ENCODE measurements around the gene TP53RK. TPM values are rescaled to one million over a fixed set of nuclear protein-coding genes. Genes with fewer than 3 reads are reported as not detected.

The TP53RK gene
- total and polyA plus RNA-seq, 2 of the 4 experiments (the other 2 are of a cell fraction): 8.7 to 10.6 TPM

DNA sequence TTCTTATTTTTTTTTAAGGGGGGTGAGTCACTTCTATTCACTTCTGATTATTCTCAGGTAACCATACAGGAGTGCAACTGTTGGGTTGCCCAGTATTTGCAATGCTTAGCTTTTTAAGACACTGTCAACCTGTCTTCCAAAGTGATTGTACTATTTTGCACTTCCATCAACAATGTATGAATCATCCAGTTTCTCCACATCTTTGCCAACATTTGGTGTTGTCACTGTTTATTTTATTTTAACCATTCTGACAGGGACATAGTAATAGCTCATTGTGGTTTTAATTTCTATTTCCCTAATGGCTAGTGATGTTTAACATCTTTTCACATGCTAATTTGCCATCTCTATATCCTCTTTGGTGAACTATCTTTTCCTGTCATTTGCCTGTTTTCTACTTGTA lies 36.5 kb downstream of the TP53RK start:
- Histone ChIP-seq H3K23ac (ENCODE audit: low read depth, low read length) (no peak overlapping the region), H2BK120ac (ENCODE audit: low read depth, low read length) (no peak overlapping the region), H4K91ac (ENCODE audit: insufficient read depth, low read depth, low read length) (no peak overlapping the region), H3K27ac (ENCODE audit: insufficient read depth, low read length) (no peak overlapping the region), H3K79me1 (ENCODE audit: low read depth in 1 of 2, low read length in 2 of 2) (no peaks in the 10 kb centered on the region), H3K4ac (ENCODE audit: low read depth, low read length) (no peak overlapping the region), H3K4me1 (ENCODE audit: control insufficient read depth, insufficient read depth, low read length) (no peaks in the 10 kb centered on the region), H3K9me1 (ENCODE audit: insufficient read depth, low read length) (no peaks in the 10 kb centered on the region), H2AK9ac (replicated peaks; ENCODE audit: low read depth, low read length, poor library complexity) (no peak overlapping the region), H4K5ac (ENCODE audit: low read depth, low read length) (no peak overlapping the region), H4K8ac (ENCODE audit: low read depth in 2 of 2, low read length in 2 of 2) (no peak overlapping the region), H3K14ac (replicated peaks; ENCODE audit: low read depth, low read length) (no peak overlapping the region), H4K20me1 (ENCODE audit: insufficient read depth, low read length) (no peaks in the 10 kb centered on the region), H3K4me2 (ENCODE audit: low read depth, low read length) (no peak overlapping the region), H3K4me3 (ENCODE audit: insufficient read depth, low read depth, low read length) (no peak overlapping the region), H3K36me3 (ENCODE audit: control insufficient read depth, insufficient read depth, low read length) (no peaks in the 10 kb centered on the region), H3K56ac (ENCODE audit: extremely low read depth, insufficient read depth, low read length) (no peak overlapping the region), H2BK15ac (ENCODE audit: low read depth, low read length) (no peak overlapping the region), H2AFZ (replicated peaks; ENCODE audit: low read length, poor library complexity) (no peak overlapping the region), H2BK5ac (ENCODE audit: low read depth, low read length, poor library complexity, severe bottlenecking) (no peak overlapping the region), H2BK20ac (ENCODE audit: low read depth, low read length) (no peak overlapping the region), H3K9ac (ENCODE audit: low read depth, low read length) (no peak overlapping the region), H2AK5ac (ENCODE audit: low read depth, low read length) (no peak overlapping the region), H3K27me3 (ENCODE audit: control insufficient read depth, insufficient read depth, low read length) (peaks cover 27% of the 10 kb centered on the region), H3K18ac (ENCODE audit: low read depth, low read length) (no peak overlapping the region), H3K9me3 (ENCODE audit: control insufficient read depth, insufficient read depth, low read length) (no peaks in the 10 kb centered on the region)
- peak; percentile 37 for DNase-seq
- ChIA-PET POLR2A (ENCODE audit: unreplicated experiment) (no interaction called here), CTCF (no interaction called here)
- no peak for ATAC-seq (ENCODE audit: low read depth)
- 0 out of 2 replicates have a peak, but pooled peaks have one; percentile 22 for TF ChIP-seq FOS (IDR thresholded peaks at IDR 0.05; ENCODE audit: low read depth, low read length)
- TF ChIP-seq, protein P1, sequence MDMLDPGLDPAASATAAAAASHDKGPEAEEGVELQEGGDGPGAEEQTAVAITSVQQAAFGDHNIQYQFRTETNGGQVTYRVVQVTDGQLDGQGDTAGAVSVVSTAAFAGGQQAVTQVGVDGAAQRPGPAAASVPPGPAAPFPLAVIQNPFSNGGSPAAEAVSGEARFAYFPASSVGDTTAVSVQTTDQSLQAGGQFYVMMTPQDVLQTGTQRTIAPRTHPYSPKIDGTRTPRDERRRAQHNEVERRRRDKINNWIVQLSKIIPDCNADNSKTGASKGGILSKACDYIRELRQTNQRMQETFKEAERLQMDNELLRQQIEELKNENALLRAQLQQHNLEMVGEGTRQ (IDR thresholded peaks at IDR 0.05; ENCODE audit: low read depth, low read length): no peak
- intact Hi-C loops (cut with micrococcal nuclease): loop anchor here (10.0 kb wide), 1 partner anchor 58 kb away; no protein-coding TSS in a partner anchor
- in situ Hi-C loops (cut with MboI; ENCODE audit: low sequenced_read_pairs): no loop called here
- no TSS peak for BruUV-seq (replicated peaks)
- dilution Hi-C loops (cut with HindIII; ENCODE audit: low sequenced_read_pairs, unreplicated experiment): no loop called here

Measured in IMR-90 (cell line).